Fibroblast of skin of scalp (primary cell): Measurements from ENCODE around the gene ENTPD2.

Source experiments
- DNase-seq: peaks from one replicate; pipeline ENCODE4 v3.0.0-alpha.2; 2013

The ENTPD2 gene

GRCh38 chr9:137029058-137029936 lies 24.6 kb downstream of the ENTPD2 start:
- peak; percentile 44 for DNase-seq

DNA sequence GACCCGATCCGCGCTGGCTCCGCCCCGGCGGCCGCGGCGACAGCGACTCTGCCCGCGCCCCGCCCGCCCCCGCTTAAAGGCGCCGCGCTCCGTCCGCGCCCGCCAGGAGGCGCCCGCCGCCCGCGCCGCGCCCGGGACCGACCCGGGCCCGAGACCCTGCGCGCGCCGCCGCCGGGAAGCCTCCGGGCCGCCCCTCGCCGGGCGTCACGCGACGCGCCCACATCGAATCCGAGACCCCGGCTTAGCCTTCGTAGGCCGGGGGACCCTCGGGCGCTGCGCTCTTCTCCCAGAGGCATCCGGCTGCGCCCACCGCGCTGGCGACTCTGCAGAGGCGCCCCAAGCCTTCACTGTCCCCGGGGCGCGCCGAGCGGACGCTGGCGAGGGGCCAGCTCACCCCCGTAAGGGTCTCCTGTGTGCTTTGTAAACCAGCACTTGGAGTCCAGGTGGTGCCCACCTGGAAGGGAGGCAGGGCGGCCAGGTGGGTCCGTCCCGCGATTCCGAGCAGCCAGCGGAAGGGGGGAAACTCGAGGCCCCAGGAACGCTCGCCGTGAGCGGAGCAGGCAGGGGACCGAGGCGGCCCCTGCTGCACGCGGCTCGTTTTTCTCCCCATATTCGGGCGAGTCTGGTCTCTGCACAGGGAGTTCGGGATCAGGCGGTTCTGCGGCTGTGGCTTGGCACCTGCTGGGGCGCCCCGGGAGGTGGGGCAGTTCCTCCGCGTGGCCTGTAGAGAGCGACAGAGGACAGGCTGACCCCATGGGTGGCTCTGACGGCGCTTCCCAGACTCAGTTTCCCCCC lies 25.4 kb downstream of the ENTPD2 start:
- peak; percentile 55 for DNase-seq

DNA sequence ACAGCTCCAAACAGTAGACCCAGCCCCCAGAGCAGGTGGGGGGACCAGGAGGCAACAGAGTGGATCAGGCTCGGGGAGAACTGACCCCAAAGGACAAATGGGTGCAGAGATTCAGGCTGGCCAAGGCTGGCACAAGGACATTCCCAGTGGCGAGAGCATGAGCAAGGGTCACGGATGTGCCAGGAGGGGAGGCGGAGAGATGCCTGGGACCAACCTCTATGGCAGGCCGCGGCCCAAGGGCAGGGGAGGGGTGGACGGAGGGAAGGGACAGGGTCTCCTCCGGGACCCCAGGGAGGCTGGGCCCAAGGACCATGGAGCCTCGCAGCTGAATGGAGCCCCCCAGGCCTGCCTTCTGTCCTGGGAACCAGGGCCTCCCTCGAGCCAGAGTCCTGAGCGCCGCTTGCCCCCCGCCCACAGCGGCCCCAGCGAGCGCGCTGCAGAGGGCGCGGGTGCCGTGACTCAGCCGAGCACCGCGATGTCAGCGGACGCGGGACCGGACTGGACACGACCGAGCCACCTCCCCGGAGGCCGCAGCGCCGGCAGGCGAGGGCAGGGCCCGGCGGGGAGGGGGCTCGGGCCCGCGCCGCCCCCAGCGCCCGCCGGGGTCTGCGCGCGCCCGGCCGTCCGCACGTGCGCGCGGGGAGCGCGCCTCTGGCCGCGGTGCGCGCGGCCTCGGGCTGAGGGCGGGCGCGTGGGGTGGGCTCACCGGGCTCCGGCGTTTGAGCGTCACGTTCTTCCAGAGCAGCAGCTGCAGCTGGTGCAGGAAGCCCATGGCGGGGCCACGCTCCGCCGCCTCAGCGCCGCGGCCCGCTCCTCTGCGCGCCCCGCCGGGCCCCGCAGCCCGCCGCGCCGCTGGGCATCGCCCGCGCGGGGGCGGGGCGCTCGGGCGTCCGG lies 26.2 kb downstream of the ENTPD2 start, which contains the start of gene ABCA2:
Gene ABCA2 (minus strand): TSS at position 869 of the 894 bp plus-strand sequence. CDS start 97 bp downstream, at position 772.
- no peak for DNase-seq

DNA sequence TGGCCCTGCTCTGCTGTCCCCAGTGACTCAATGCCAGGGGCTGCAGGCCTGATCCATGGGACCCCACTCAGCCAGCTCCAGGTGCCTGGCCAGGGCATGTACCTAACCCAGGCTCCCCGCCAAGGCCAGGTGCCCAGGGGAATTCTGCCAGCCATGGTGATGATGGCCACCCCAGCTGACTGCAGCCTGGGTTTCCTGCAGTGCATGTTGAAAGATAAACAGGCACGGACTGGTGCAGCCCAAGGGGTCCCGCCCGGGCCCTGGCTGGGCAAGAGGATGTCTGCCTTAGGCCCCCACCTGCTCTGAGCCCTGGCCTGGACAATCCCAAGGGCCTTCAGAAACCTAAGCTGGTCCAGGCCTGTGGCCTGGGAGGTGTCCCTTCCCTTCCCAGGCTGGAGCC lies 27.0 kb downstream of the ENTPD2 start:
- no peak for DNase-seq

- DNase-seq: no peak
Observed at GRCh38 chr9:137026384-137026783, 27.5 kb downstream of the ENTPD2 start.

DNA sequence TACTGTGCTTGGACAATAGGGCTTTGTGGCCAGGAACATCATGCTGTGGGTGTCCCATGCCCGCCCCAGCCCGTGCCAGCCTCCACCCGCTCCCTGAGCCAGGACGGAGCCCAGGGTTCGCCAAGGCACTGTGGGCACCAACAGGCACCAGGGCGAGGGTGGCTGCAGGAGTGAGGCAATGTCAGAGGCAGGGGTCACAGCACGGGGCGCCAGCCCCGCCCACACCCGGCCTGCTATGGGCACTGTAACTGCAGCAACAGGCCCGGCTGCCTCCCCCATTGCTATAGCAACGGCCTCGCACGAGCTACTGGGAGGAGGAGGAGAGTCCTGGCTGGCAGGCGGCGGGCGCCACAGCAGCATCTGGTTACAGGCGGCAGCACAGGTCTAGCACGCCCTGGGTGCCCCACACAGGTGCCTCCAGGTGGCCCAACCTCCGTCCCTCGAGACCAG lies 28.3 kb downstream of the ENTPD2 start:
- no peak for DNase-seq

GRCh38 chr9:137023583-137023991 lies 30.3 kb downstream of the ENTPD2 start:
- DNase-seq: no peak

GRCh38 chr9:137023157-137023556 lies 30.7 kb downstream of the ENTPD2 start:
- DNase-seq: no peak

GRCh38 chr9:137022662-137023008 lies 31.2 kb downstream of the ENTPD2 start:
- no peak for DNase-seq

- peak; percentile 24 for DNase-seq
Observed at GRCh38 chr9:137021979-137022661, 31.7 kb downstream of the ENTPD2 start.

DNA sequence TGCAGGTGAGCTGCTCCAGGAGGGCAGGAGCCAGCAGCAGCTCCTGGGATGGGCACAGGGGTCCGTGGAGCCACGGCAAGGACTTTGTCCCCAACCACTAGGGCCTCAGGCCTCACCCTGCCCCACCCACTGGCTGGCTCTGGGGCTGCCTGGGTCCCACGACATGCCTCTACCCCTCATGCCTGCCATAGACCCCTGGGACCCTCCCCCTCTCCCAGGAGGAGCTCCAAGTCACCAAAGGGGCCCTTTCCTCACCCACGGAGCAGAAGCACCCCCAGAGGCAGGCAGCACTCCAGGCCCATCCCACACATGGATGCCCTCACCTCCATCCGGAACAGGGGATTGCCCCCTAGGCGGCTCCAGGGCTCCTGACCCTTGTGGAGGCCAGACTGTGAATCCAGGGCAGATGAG lies 32.3 kb downstream of the ENTPD2 start:
- DNase-seq: no peak

DNA sequence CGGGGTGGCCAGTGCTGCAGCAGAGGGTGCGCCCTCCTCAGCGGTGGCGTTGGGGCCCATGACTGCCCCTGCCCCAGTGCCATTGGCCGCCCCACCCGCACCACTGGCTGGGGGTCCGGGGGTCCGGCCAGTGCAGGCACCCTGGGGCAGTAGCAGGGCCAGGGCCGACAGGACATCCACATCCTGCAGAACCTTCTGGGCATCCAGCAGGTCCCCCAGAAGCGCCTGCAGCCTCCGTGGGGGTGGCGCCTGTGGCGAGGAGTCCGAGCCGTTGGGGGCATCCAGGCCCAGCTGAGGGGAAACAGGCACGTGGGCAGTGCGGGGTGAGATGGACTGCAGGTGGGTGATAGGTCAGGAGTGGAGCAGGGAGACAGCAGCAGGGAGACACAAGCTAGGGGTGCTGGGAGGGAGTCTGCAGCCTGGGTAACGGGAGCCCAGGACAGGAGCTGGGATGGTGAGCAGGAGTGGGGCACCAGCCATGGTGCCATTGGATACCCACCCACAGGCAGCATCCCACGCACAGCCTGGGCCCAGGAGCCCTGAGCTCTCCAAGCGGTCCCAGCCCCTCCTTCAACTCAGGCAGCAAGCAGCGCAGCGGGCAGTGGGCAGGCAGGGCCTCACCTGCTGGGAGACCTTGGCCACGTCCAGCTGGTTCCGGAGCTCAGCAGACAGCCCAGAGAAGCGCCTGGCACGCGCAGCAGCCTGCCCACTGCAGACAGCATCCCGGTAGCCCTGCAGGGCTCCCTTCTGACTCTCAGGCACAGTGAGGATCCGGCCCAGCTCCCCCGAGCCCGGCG lies 32.9 kb downstream of the ENTPD2 start:
- no peak for DNase-seq

DNA sequence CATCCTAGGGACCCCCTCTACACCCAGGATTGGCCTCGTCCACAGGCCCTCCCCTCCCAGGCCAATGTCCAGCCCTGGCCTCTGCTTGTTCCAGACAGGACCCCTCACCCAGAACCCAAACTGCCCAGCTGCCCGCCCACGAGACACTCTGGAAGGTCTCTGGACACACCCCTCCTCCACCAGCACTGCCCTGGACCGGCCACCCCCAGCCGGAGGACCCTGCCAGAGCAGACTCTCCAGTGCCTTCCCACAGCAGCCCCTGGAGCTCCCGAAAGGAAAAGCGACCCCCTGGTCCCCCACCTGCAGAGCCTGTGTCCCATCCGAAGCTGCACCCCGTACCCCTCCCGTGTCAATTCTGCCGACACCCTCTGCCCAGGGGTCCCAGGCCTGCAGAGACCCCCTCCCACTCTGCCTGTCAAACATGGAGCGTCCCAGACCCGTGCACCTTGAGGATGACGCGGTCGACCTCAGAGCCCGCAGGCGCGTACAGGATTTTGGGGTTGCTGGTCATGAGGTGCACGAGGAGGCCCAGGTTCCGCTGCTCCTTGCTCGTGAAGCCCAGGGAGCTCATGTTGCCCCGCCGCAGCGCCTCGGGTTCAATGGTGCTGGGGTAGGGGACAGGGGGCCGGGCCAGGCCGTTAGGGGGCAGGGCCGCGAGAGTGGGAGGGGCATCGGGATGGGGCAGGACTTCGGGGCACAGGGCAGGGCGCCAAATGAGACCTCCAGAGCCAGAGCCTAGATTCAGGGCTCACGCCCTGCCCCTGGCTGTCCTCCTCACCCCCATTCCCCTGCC lies 33.8 kb downstream of the ENTPD2 start:
- DNase-seq: no peak

GRCh38 chr9:137018761-137019559 lies 34.9 kb downstream of the ENTPD2 start:
- no peak for DNase-seq

DNA sequence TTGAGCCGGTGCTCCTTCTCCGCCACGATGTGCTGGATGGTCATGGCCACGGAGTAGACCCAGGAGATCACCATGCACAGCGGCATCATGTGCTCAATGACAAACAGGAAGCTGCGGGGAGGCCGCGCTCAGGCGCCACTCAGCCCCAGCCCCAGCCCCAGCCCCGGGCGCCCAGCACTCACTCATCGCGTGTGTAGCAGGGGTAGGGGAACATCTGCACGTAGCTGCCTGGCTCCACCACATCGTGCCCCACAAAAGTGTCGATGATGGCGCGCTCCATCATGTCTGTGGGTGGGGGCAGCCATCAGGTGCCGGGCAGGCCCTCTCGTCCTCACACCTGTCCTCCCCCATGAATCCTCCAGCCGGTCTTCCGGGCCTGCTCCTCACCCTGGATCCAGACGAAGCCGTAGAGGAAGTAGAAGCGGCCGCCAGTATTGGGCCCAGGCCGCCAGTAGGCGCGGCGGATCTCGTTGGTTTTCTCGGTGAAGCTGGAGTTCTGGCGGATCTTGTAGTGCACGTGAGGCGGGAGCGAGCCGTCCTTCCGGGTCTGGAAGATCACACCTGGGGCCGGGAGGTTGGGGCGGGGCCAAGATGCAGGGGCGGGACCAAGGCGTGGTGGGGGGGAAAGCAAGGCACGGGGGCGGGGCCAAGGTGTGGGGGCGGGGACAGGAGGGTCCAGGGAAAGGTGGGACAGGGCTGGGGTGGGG lies 35.9 kb downstream of the ENTPD2 start:
- no peak for DNase-seq

DNA sequence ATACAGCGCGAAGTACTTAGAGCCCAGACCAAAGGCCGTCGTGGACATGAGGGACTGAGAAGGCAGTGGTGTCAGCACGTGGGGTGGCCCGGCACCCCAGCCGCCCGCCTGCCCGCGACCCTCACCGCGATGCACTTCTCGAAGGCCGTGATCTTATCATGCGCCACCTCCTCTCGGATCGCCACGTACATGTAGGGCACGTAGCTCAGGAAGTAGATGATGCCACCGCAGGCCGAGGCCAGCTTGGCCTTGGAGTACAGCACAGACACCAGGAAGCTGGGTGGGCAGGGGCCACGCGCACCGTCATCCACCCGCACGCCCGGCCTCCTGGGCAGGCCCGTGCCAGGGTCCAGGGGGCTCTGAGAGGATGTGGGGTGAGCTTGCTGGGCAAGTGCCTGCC lies 36.8 kb downstream of the ENTPD2 start:
- no peak for DNase-seq

DNA sequence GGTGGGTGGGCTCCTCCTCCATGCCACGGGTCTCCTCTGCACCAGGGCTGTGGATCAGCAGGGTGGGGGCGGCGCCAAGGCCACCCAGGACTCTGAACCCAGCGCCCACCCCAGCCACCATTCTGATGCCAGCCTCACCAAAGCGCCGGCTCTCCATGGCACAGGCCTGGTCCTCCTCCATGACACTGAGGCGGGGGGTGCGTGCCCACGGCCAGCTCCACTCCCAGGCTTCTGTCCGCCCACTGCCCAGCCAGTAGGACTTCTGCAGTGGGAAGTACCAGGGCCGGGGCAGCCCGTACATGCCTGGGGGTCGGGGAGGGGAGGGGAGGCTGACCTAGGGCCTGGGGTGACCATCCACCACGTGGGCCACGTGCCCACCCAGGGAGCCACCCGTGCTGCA lies 37.4 kb downstream of the ENTPD2 start:
- no peak for DNase-seq

DNA sequence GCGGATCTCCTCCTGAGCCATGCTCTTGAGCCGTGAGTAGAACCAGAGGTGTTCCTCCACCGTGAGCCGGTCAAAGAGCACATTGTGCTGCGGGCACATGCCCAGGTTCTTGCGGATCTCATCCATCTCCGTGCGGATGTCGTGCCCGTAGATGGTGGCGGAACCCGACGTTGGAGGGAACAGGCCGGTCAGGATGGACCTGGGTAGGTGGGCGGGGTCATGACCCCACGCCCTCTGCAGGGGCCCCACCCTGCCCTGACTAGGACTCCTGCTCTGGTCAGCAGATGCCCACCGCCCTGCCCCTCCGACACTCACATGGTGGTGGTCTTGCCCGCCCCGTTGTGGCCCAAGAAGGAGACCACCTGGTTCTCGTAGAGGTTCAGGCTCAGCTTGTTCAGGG lies 37.9 kb downstream of the ENTPD2 start:
- DNase-seq: no peak

GRCh38 chr9:137015540-137015930 lies 38.3 kb downstream of the ENTPD2 start:
- DNase-seq: no peak
